ENCODE measurements around the gene FAM83F.
"Not testable (repeated sequence)": the region's sequence is repeated elsewhere in the genome, so short reads cannot be mapped to it uniquely, and the experiment has no call there.

Gene FAM83F

GRCh38 chr22:39994566-39995392, at the start of gene FAM83F:
Gene FAM83F (plus strand): TSS chr22:39994954. CDS start chr22:39995043, 89 bp downstream.
- DNase-seq (ENCODE audit: low read depth in 2 of 3, low spot score in 1 of 3): peak in 1 of 3 donors; percentile 15

- no peak for DNase-seq (ENCODE audit: low read depth in 2 of 3, low spot score in 1 of 3)
Measured at GRCh38 chr22:39946126-39946502, 48.6 kb upstream of the FAM83F start.

GRCh38 chr22:39946503-39947219, 48.1 kb upstream of the FAM83F start:
- no peak for DNase-seq (ENCODE audit: low read depth in 2 of 3, low spot score in 1 of 3)

GRCh38 chr22:39947220-39948216, 47.2 kb upstream of the FAM83F start:
- no peak for DNase-seq (ENCODE audit: low read depth in 2 of 3, low spot score in 1 of 3)

GRCh38 chr22:39949964-39950737, 44.6 kb upstream of the FAM83F start:
- DNase-seq (ENCODE audit: low read depth in 2 of 3, low spot score in 1 of 3): no peak

GRCh38 chr22:39951603-39952293, 43.0 kb upstream of the FAM83F start:
- DNase-seq (ENCODE audit: low read depth in 2 of 3, low spot score in 1 of 3): not testable (repeated sequence)

GRCh38 chr22:39952347-39952746, 42.4 kb upstream of the FAM83F start:
- DNase-seq (ENCODE audit: low read depth in 2 of 3, low spot score in 1 of 3): no peak

- no peak for DNase-seq (ENCODE audit: low read depth in 2 of 3, low spot score in 1 of 3)
Measured at GRCh38 chr22:39953101-39953500, 41.7 kb upstream of the FAM83F start.

GRCh38 chr22:39954584-39955055, 40.1 kb upstream of the FAM83F start:
- DNase-seq (ENCODE audit: low read depth in 2 of 3, low spot score in 1 of 3): no peak

- DNase-seq (ENCODE audit: low read depth in 2 of 3, low spot score in 1 of 3): no peak
Measured at GRCh38 chr22:39955675-39956074, 39.1 kb upstream of the FAM83F start.

GRCh38 chr22:39956932-39957664, 37.7 kb upstream of the FAM83F start:
- no peak for DNase-seq (ENCODE audit: low read depth in 2 of 3, low spot score in 1 of 3)

- no peak for DNase-seq (ENCODE audit: low read depth in 2 of 3, low spot score in 1 of 3)
Measured at GRCh38 chr22:39958009-39958711, 36.6 kb upstream of the FAM83F start.

GRCh38 chr22:39958949-39959639, 35.7 kb upstream of the FAM83F start:
- DNase-seq (ENCODE audit: low read depth in 2 of 3, low spot score in 1 of 3): no peak

GRCh38 chr22:39959640-39960447, 34.9 kb upstream of the FAM83F start, which contains the start of gene TMA7B:
Gene TMA7B (plus strand): TSS chr22:39960397. CDS start chr22:39964375, 3,978 bp downstream.
- DNase-seq (ENCODE audit: low read depth in 2 of 3, low spot score in 1 of 3): peak in 1 of 3 donors; percentile 24

GRCh38 chr22:39960791-39961746, 33.7 kb upstream of the FAM83F start:
- DNase-seq (ENCODE audit: low read depth in 2 of 3, low spot score in 1 of 3): peak; percentile 63 to 70 (median 69)

- DNase-seq (ENCODE audit: low read depth in 2 of 3, low spot score in 1 of 3): no peak
Measured at GRCh38 chr22:39962071-39962470, 32.7 kb upstream of the FAM83F start.

Measured in stimulated activated CD4-positive, alpha-beta T cell treated with anti-CD3 and anti-CD28 coated beads, Interleukin-12 subunit alpha, Interleukin-12 subunit beta, amount 100 ng/mL, for 48 hours (primary cell).